Ovary (tissue), 9 donors: Measurements from ENCODE around the gene TMEM156. TPM values are rescaled to one million over a fixed set of nuclear protein-coding genes. Genes with fewer than 3 reads are reported as not detected.

Source experiments
- DNase-seq, 5 donors: peaks; one replicate each; pipeline ENCODE4 v3.0.0-alpha.2; 2019 to 2020
- H3K27ac ChIP-seq, 2 donors: fragments of 200-600 bp; one replicate each; pipeline versions ENCODE4 v1.5.1 to v1.8.0; 2019 to 2022
- H3K27me3 ChIP-seq: fragments of 200-600 bp; one replicate; pipeline ENCODE4 v1.8.0; 2022
- H3K36me3 ChIP-seq: fragments of 200-600 bp; sonication (generic); one replicate; pipeline ENCODE4 v1.5.1; 2019
- H3K4me1 ChIP-seq: one replicate; pipeline ENCODE4 v1.8.1; 2013; ENCODE audit warnings: mild to moderate bottlenecking, moderate library complexity; ENCODE audit not compliant: insufficient read depth
- H3K4me3 ChIP-seq: fragments of 200-600 bp; sonication (generic); one replicate; pipeline ENCODE4 v1.5.1; 2017
- H3K9me3 ChIP-seq, 2 donors: fragments of 200-600 bp in 1 of 2; sonication (generic) in 1 of 2; one replicate each; pipeline versions ENCODE4 v1.5.1 to v1.8.1; 2013 to 2019; ENCODE audit warnings: mild to moderate bottlenecking in 1 of 2, moderate library complexity in 1 of 2
- CTCF ChIP-seq, 3 donors: fragments of 450-650 bp in 2 of 3; fragments of 200-600 bp in 1 of 3; IDR thresholded peaks; one replicate each; pipeline versions ENCODE4 v1.5.1 to v1.8.0; 2016 to 2022; ENCODE audit warnings: antibody characterized with exemption in 3 of 3, mild to moderate bottlenecking in 1 of 3
- EP300 ChIP-seq: sonication (generic); formaldehyde crosslinking; IDR thresholded peaks from one replicate; pipeline ENCODE4 v1.6.1; 2017; ENCODE audit warnings: antibody characterized with exemption
- POLR2A ChIP-seq: fragments of 450-650 bp; IDR thresholded peaks from one replicate; pipeline ENCODE4 v1.6.1; 2017; ENCODE audit warnings: antibody characterized with exemption, mild to moderate bottlenecking, moderate library complexity
- WGBS, 3 donors: extraction: QIAGEN DNeasy Blood & Tissue Kit in 1 of 3; methylation state at CpG; one replicate each; pipeline versions ENCODE4 v1.1.5 to v1.1.7; 2013 to 2017; 5-methylcytosine and 5-hydroxymethylcytosine counted together
- intact Hi-C, 4 donors: fragments of 100-400 bp; cut with DNase I; formaldehyde crosslinking; loops; one replicate each; pipeline versions ENCODE4 v1.11.0 to v1.15.1; 2022 to 2023
- polyA plus RNA-seq, 2 donors: library from polyadenylated mRNA; stranded (reverse); fragments of 200-250 nt in 1 of 2; fragments of 350-450 nt in 1 of 2; fragmentation: Illumina TruSeq in 1 of 2; extraction: RNeasy Lipid Tissue Mini Kit (QIAGEN cat#74804) in 1 of 2; gene quantifications; one replicate each; pipeline ENCODE4 v1.2.3, GENCODE V29; 2013 to 2014
- total RNA-seq, 7 donors: library from RNA; depleted of rRNA in 2 of 7; stranded (reverse); fragments of >200 nt in 2 of 7; fragmentation: NEBNext Ultra II Directional in 3 of 7; extraction: Animal tissue kit (Norgen Biotek cat#: 25700) in 3 of 7; gene quantifications; one replicate each; pipeline versions ENCODE4 v1.1.0 to v1.2.4, GENCODE V29; 2016 to 2023
- donor health status: DM: no; HTN: no; CAD: no; lungs with moderate emphysema.
- donor health status: DM: no; HTN: no; CAD: no.
- donor health status: Bipolar disorder and iron deficiency.
- donor health status: DM: yes; HTN: yes; CAD: no.
- donor health status: DM: no; HTN: no; CAD: no.
- donor health status: DM: yes; HTN: yes; CAD: no.

TMEM156 gene
- total and polyA plus RNA-seq, 9 donors: 0.04 to 1.5 (median 0.35) TPM; not detected in 3

- no peak for DNase-seq
- Histone ChIP-seq H3K9me3 (no peaks in the 10 kb centered on the region), H3K27ac (no peak overlapping the region), H3K36me3 (no peaks in the 10 kb centered on the region), H3K4me3 (no peak overlapping the region), H3K27me3 (no peaks in the 10 kb centered on the region), H3K4me1 (no peaks in the 10 kb centered on the region)
- intact Hi-C loops: no loop called here
- 96% methylated on average over 4 of the region's 4 CpGs for WGBS, 3 donors
- TF ChIP-seq CTCF (IDR thresholded peaks at IDR 0.05): no peak
- no peak for TF ChIP-seq EP300
- TF ChIP-seq POLR2A: no peak
Observed at GRCh38 chr4:39053983-39054382, 21.8 kb upstream of the TMEM156 start.

GRCh38 chr4:39051492-39051891, 19.3 kb upstream of the TMEM156 start:
- H3K4me3 ChIP-seq: no peak overlapping the region
- H3K9me3 ChIP-seq: no peaks in the 10 kb centered on the region
- WGBS, 3 donors: 74 to 80% (median 76%) methylated on average over 1 of the region's 1 CpG
- DNase-seq: no peak
- no peak for TF ChIP-seq EP300
- TF ChIP-seq CTCF (IDR thresholded peaks at IDR 0.05): no peak
- no peak for TF ChIP-seq POLR2A
- no peak overlapping the region for H3K27ac ChIP-seq
- H3K27me3 ChIP-seq: no peaks in the 10 kb centered on the region
- intact Hi-C loops: no loop called here
- H3K4me1 ChIP-seq: no peaks in the 10 kb centered on the region
- no peaks in the 10 kb centered on the region for H3K36me3 ChIP-seq

GRCh38 chr4:39050590-39050989, 18.4 kb upstream of the TMEM156 start:
- no peaks in the 10 kb centered on the region for H3K27me3 ChIP-seq
- 84 to 86% (median 84%) methylated on average over 2 of the region's 2 CpGs for WGBS, 3 donors
- H3K36me3 ChIP-seq: no peaks in the 10 kb centered on the region
- no peak for TF ChIP-seq EP300
- no peak overlapping the region for H3K27ac ChIP-seq
- H3K9me3 ChIP-seq: no peaks in the 10 kb centered on the region
- DNase-seq: no peak
- H3K4me3 ChIP-seq: no peak overlapping the region
- peaks cover 2% of the 10 kb centered on the region for H3K4me1 ChIP-seq
- intact Hi-C loops: no loop called here

GRCh38 chr4:39048311-39048710, 16.1 kb upstream of the TMEM156 start:
- H3K4me3 ChIP-seq: no peak overlapping the region
- no peak for TF ChIP-seq EP300
- no peak for TF ChIP-seq CTCF (IDR thresholded peaks at IDR 0.05)
- TF ChIP-seq POLR2A: no peak
- intact Hi-C loops: loop anchor here in 2 of 4 donors (10.0 kb wide), 2 partner anchors 136 to 144 kb away; partner anchors contain the start of gene WDR19 (in 1 of the 2)
- H3K9me3 ChIP-seq: no peaks in the 10 kb centered on the region
- H3K27me3 ChIP-seq: no peaks in the 10 kb centered on the region
- H3K36me3 ChIP-seq: no peaks in the 10 kb centered on the region
- H3K4me1 ChIP-seq: peaks cover 4% of the 10 kb centered on the region
- no peak for DNase-seq
- 84 to 95% (median 87%) methylated on average over 1 of the region's 1 CpG for WGBS, 3 donors
- H3K27ac ChIP-seq: no peak overlapping the region

GRCh38 chr4:39047681-39048080, 15.5 kb upstream of the TMEM156 start:
- peaks cover 5% of the 10 kb centered on the region for H3K4me1 ChIP-seq
- intact Hi-C loops: loop anchor here in 2 of 4 donors (10.0 kb wide), 2 partner anchors 137 to 143 kb away; partner anchors contain the start of gene WDR19 (in 1 of the 2)
- H3K4me3 ChIP-seq: no peak overlapping the region

More at GRCh38 chr4:39047681-39048080, 15.5 kb upstream of the TMEM156 start:
- Histone ChIP-seq H3K9me3 (no peaks in the 10 kb centered on the region), H3K36me3 (no peaks in the 10 kb centered on the region), H3K27me3 (no peaks in the 10 kb centered on the region), H3K27ac (no peak overlapping the region)
- 81 to 85% (median 81%) methylated on average over 2 of the region's 2 CpGs for WGBS, 3 donors
- DNase-seq: no peak
- no peak for TF ChIP-seq POLR2A
- TF ChIP-seq EP300: no peak
- no peak for TF ChIP-seq CTCF (IDR thresholded peaks at IDR 0.05)
